K562 (cell line): ENCODE results near the gene EFCAB9.

Experiments used
- CTCF ChIP-seq, 3 experiments: IDR thresholded peaks in 2 of 3; conservative IDR thresholded peaks in 1 of 3; 2 replicates each; pipeline ENCODE4 v1.5.1; 2011 to 2012; ENCODE audit warnings: low read length in 3 of 3, mild to moderate bottlenecking in 3 of 3, control low read depth in 2 of 3, improper control_type of control experiment in 1 of 3, inconsistent platforms in 1 of 3, low read depth in 1 of 3, mixed read lengths in 1 of 3, moderate library complexity in 1 of 3; ENCODE audit not compliant: insufficient read depth in 2 of 3
- CUX1 ChIP-seq: fragments of 200-800 bp; sonication (Bioruptor generic); IDR thresholded peaks from 2 replicates; pipeline ENCODE4 v1.6.1; 2016; ENCODE audit warnings: missing genetic modification characterization, missing compliant biosample characterization
- EHMT2 ChIP-seq: fragments of 450-650 bp; IDR thresholded peaks from 2 replicates; pipeline ENCODE4 v1.6.1; 2018; ENCODE audit warnings: antibody characterized with exemption
- FIP1L1 ChIP-seq: fragments of 200-400 bp; formaldehyde crosslinking; IDR thresholded peaks from 2 replicates; pipeline ENCODE4 v1.6.1; 2018; ENCODE audit warnings: mild to moderate bottlenecking, low read depth, low read length; ENCODE audit not compliant: poor library complexity, severe bottlenecking
- RAD21 ChIP-seq, 2 experiments: fragments of 250-450 bp in 1 of 2; fragments of 450-650 bp in 1 of 2; sonication (Bioruptor Pico) in 1 of 2; formaldehyde crosslinking in 1 of 2; IDR thresholded peaks in 1 of 2; conservative IDR thresholded peaks in 1 of 2; 2 replicates each; pipeline versions ENCODE4 v1.4.0 to v1.8.0; 2020 to 2022; ENCODE audit warnings: mild to moderate bottlenecking in 2 of 2, moderate library complexity in 1 of 2
- SMC3 ChIP-seq: conservative IDR thresholded peaks from 2 replicates; pipeline ENCODE4 v1.6.1; 2011; ENCODE audit warnings: low read depth, low read length, improper control_type of control experiment; ENCODE audit not compliant: insufficient read depth
- ZNF274 ChIP-seq: IDR thresholded peaks from 2 replicates; pipeline ENCODE4 v1.6.1; 2011; ENCODE audit warnings: low read depth, mild to moderate bottlenecking, low read length, moderate library complexity, borderline replicate concordance

- TF ChIP-seq CUX1 (CRISPR knock-in tag) (no peak), EHMT2 (no peak), CTCF (IDR thresholded peaks at IDR 0.05 in 2 of 3, conservative IDR thresholded peaks at IDR 0.05 in 1 of 3; ENCODE audit: insufficient read depth in 2 of 3, low read depth in 1 of 3, low read length in 3 of 3) (no peak), RAD21 (CRISPR knock-in tag; conservative IDR thresholded peaks at IDR 0.05 in 1 of 2, IDR thresholded peaks at IDR 0.05 in 1 of 2) (no peak), SMC3 (no peak), FIP1L1 (no peak), ZNF274 (no peak)
Measured at GRCh38 chr5:172164769-172165212, 29.2 kb upstream of the EFCAB9 start.
